Left lobe of liver (tissue), 2 donors: ENCODE results near the gene SPCS2. TPM values are rescaled to one million over a fixed set of nuclear protein-coding genes. Genes with fewer than 3 reads are reported as not detected.

ENCODE experiments used
- ATAC-seq: fragments of 200-7000 bp; cut with Tn5 transposase; one replicate; pipeline ENCODE4 v1.9.1; 2020; ENCODE audit warnings: mild to moderate bottlenecking, moderate library complexity
- DNase-seq: peaks from one replicate; pipeline ENCODE4 v3.0.0-alpha.2; 2020; ENCODE audit warnings: low spot score
- total RNA-seq: library from RNA; stranded (reverse); gene quantifications from one replicate; pipeline ENCODE4 v1.2.1, GENCODE V29; 2021
- donor health status: DM: no; HTN: no; CAD: no; lungs with moderate emphysema.
- donor health status: DM: no; HTN: yes; CAD: no.

Gene SPCS2
- total RNA-seq = 104 TPM

GRCh38 chr11:74948898-74949752, at the start of gene SPCS2, which contains the start of gene XRRA1:
Gene SPCS2, plus strand, starts transcription at chr11:74949266. Its CDS starts 20 bp downstream, at chr11:74949286.
Gene XRRA1, minus strand, starts transcription at chr11:74949091. Its CDS starts 8,213 bp downstream, at chr11:74940878.
- ATAC-seq (peak; percentile 98), DNase-seq (peak; percentile 99)

- ATAC-seq (no peak), DNase-seq (no peak)
These were observed 46.7 kb upstream of the SPCS2 start for GRCh38 chr11:74902342-74902741.

- DNase-seq (no peak), ATAC-seq (peak; percentile 41)
These were observed 43.7 kb upstream of the SPCS2 start for GRCh38 chr11:74905326-74905725.

GRCh38 chr11:74909385-74909784, 39.7 kb upstream of the SPCS2 start:
- ATAC-seq = no peak
- no peak for DNase-seq

- no peak for ATAC-seq
- no peak for DNase-seq
These were observed 39.3 kb upstream of the SPCS2 start for GRCh38 chr11:74909812-74910211.

GRCh38 chr11:74923125-74923524, 25.9 kb upstream of the SPCS2 start:
- ATAC-seq (peak; percentile 68), DNase-seq (no peak)

- ATAC-seq (no peak), DNase-seq (no peak)
These were observed 23.8 kb upstream of the SPCS2 start for GRCh38 chr11:74925281-74925680.

- ATAC-seq (no peak), DNase-seq (no peak)
These were observed 22.6 kb upstream of the SPCS2 start for GRCh38 chr11:74926304-74927030.

- DNase-seq = no peak
- no peak for ATAC-seq
These were observed 21.6 kb upstream of the SPCS2 start for GRCh38 chr11:74927496-74927895.

- ATAC-seq = peak; percentile 96
These were observed 19.4 kb upstream of the SPCS2 start for GRCh38 chr11:74929431-74930363.

GRCh38 chr11:74932169-74932568, 16.9 kb upstream of the SPCS2 start:
- no peak for ATAC-seq
- no peak for DNase-seq

More at GRCh38 chr11:74929431-74930363, 19.4 kb upstream of the SPCS2 start:
- peak; percentile 63 for DNase-seq

- no peak for ATAC-seq
- no peak for DNase-seq
These were observed 16.3 kb upstream of the SPCS2 start for GRCh38 chr11:74932797-74933196.

- ATAC-seq (no peak), DNase-seq (no peak)
These were observed 15.3 kb upstream of the SPCS2 start for GRCh38 chr11:74933765-74934164.

- DNase-seq = no peak
These were observed 13.8 kb upstream of the SPCS2 start for GRCh38 chr11:74935285-74935684.

GRCh38 chr11:74936087-74936486, 13.0 kb upstream of the SPCS2 start:
- no peak for DNase-seq
- ATAC-seq = peak; percentile 28

More at GRCh38 chr11:74935285-74935684, 13.8 kb upstream of the SPCS2 start:
- ATAC-seq = no peak

- no peak for DNase-seq
- no peak for ATAC-seq
These were observed 12.1 kb upstream of the SPCS2 start for GRCh38 chr11:74936976-74937375.

- ATAC-seq (no peak), DNase-seq (no peak)
These were observed 11.2 kb upstream of the SPCS2 start for GRCh38 chr11:74937696-74938475.

GRCh38 chr11:74941492-74941891, 7.6 kb upstream of the SPCS2 start:
- DNase-seq (no peak), ATAC-seq (no peak)

- ATAC-seq = no peak
- no peak for DNase-seq
These were observed 6.8 kb upstream of the SPCS2 start for GRCh38 chr11:74942073-74942759.
